Measurements from ENCODE around the gene IFNL1.

- TF ChIP-seq REST (IDR thresholded peaks at IDR 0.05; ENCODE audit: insufficient read depth in 1 of 2, low read depth in 2 of 2, low read length in 2 of 2) (no peak), SIN3A (IDR thresholded peaks at IDR 0.05; ENCODE audit: borderline replicate concordance, insufficient read depth, low read length) (no peak), FOXP2 (optimal IDR thresholded peaks at IDR 0.05; ENCODE audit: borderline replicate concordance, extremely low read depth, extremely low read length, insufficient read depth) (no peak)
Measured at GRCh38 chr19:39282021-39282420, 14.2 kb upstream of the IFNL1 start.

Measured in PFSK-1 (cell line).